GM12874 (cell line): ENCODE measurements around the gene TMEM130.

Experiments
- TF ChIP-seq, protein P1 (sequence below): IDR thresholded peaks from 2 replicates; pipeline ENCODE4 v1.5.1; 2011; ENCODE audit warnings: low read depth, mild to moderate bottlenecking, control low read depth, low read length, moderate library complexity; ENCODE audit not compliant: insufficient read depth

TMEM130 gene

DNA sequence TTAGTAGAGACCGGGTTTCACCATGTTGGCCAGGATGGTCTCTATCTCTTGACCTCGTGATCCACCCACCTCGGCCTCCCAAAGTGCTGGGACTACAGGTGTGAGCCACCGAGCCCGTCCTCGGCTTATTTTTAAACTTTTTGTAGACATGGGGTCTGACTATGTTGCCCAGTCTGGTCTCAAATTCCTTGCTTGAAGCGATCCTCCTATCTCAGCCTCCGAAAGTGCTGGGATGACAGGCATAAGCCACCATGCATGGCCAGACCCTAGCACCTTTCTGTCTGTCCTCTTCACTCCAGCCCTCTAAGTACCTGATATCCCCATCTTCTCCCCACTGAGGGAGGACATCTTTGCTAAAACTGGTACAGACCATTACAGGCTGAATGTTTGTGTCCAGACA is 41.4 kb downstream of the TMEM130 start:
- TF ChIP-seq, protein P1, sequence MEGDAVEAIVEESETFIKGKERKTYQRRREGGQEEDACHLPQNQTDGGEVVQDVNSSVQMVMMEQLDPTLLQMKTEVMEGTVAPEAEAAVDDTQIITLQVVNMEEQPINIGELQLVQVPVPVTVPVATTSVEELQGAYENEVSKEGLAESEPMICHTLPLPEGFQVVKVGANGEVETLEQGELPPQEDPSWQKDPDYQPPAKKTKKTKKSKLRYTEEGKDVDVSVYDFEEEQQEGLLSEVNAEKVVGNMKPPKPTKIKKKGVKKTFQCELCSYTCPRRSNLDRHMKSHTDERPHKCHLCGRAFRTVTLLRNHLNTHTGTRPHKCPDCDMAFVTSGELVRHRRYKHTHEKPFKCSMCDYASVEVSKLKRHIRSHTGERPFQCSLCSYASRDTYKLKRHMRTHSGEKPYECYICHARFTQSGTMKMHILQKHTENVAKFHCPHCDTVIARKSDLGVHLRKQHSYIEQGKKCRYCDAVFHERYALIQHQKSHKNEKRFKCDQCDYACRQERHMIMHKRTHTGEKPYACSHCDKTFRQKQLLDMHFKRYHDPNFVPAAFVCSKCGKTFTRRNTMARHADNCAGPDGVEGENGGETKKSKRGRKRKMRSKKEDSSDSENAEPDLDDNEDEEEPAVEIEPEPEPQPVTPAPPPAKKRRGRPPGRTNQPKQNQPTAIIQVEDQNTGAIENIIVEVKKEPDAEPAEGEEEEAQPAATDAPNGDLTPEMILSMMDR, result no peak

DNA sequence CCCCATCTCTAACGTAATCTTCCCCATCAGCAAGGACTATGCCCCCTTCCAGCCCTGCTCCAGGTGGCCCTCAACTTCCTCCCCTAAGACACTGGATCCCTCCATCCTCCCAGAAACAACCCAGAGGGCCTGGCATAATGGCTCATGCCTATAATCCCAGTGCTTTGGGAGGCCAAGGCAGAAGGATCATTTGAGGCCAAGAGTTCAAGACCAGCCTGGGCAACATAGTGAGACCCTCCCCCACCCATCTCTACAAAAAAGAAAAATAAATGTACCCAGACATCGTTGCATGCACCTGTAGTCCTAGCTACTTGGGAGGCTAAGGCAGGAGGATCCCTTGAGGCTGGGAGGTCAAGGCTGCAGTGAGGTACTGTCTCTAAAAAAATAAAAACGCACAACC is 42.6 kb downstream of the TMEM130 start:
- TF ChIP-seq, protein P1, result no peak

DNA sequence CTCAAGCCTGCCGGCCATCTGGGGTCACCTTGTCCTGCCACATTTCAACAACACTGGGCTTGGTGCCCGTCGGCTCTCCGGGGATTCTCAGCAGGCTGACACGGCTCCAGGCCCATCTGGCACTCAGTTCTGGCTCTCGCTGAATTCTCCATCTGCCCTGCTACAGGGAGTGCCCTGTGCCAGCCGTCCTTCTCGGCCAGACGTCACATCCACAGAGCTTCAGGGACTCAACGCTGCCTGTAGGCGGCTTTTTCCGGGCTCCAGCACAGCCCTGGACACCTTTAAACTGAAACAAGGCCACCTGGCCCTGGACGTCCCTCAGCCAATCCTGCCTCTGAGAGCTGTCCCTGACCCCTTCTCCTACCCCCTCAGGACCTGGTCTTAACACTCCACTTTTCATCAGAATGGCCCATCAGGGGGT is 43.0 kb downstream of the TMEM130 start:
- TF ChIP-seq, protein P1, result no peak

DNA sequence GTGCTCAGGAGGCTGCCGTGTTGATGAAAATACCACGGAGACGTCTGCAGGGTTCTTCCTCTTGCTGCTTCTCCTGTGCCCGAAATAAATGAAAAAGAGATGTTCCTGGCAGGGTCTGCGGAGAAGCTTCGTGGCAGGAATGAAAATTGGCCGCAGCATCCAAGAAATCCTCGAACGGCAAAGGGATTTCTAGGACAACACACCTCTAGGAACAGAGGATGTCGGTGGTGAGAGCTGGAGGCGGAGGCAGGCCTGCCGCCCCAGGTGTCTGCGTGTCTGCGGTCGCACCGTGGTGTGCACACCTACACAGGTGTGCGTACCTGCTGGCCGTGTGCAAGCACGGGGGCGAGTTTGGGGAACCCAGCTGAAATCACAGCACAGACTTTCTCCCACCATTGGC is 43.4 kb downstream of the TMEM130 start:
- TF ChIP-seq, protein P1, result no peak

DNA sequence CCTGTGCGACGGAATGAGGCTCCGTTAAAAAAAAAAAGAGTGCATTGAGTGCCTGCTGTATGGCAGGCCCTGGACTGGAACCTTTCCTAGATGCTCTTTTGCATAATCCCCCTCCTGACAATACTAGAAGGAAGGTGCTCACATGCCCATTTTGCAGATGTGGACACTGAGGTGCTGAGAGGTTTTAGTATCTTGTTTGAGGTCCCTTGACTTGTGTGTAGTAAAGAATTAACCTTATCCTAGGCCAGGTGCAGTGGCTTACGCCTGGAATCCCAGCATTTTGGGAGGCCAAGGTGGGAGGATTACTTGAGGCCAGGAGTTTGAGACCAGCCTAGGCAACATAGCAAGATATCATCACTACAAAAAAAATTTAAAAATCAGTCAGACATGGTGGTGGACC is 46.6 kb downstream of the TMEM130 start:
- TF ChIP-seq, protein P1, result no peak

DNA sequence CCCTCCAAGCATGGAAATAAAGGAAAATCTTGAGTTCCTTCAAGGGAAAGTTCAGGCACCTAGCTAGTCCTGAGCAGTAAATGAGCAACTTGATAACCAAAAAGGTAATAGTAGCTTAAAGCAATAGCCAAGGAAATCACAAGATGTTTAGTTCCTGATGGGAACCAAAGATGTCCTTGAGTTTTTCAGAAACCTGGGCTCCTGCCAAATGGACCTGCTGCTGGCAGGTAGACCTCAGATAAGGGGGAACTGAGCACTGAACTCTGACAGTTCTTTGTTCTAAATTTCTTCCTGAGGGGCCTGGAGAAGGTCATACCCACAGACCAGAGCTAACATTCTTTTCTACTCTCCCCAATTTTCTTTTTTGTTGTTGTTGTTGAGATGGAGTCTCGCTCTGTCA is 48.5 kb downstream of the TMEM130 start:
- TF ChIP-seq, protein P1, result no peak

DNA sequence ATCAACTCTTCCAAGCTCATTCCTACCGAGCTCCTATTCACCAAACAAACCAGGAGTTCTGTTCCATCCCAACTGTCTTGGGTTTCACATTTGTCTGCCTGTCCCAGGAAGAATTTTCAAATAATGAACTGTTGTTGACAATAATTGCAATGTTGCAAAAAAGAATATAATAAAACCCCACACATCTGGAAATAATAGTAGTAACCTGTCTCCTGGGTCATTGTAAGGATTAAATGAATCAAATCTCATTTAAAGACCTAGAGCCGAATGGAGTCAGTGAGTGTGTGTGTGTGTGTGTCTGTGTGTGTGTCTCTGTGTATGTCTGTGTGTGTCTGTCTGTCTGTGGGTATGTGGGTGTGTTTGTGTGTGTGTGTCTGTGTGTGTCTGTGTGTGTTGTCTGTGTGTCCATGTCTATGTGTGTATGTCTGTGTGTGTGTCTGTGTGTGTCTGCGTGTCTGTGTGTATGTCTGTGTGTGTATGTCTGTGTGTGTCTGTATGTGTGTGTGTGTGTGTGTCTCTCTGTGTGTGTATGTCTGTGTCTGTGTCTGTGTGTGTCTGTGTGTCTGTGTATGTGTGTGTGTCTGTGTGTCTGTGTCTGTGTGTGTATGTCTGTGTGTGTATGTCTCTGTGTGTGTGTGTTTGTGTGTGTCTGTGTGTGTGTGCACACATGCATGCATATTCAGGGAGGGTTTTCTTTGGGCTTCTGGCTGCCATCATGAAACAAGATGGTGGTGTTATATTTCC is 52.7 kb downstream of the TMEM130 start:
- TF ChIP-seq, protein P1, result no peak
